HEK293 (cell line): ENCODE results near the gene KLHDC4.

Experiments used
- GLI4 ChIP-seq: fragments of 450-650 bp; formaldehyde crosslinking; IDR thresholded peaks from 2 replicates; pipeline ENCODE4 v1.5.1; 2016; ENCODE audit warnings: missing biosample characterization, missing genetic modification characterization
- ZBTB20 ChIP-seq: fragments of 450-650 bp; formaldehyde crosslinking; IDR thresholded peaks from 2 replicates; pipeline ENCODE4 v1.5.1; 2016; ENCODE audit warnings: missing biosample characterization, missing genetic modification characterization
- ZFHX2 ChIP-seq: fragments of 450-650 bp; formaldehyde crosslinking; conservative IDR thresholded peaks from 2 replicates; pipeline ENCODE4 v1.5.1; 2016; ENCODE audit warnings: missing biosample characterization, missing genetic modification characterization
- ZNF707 ChIP-seq: fragments of 450-650 bp; formaldehyde crosslinking; IDR thresholded peaks from 2 replicates; pipeline ENCODE4 v1.5.1; 2016; ENCODE audit warnings: missing biosample characterization, missing genetic modification characterization
- TF ChIP-seq, protein P1 (sequence below): fragments of 450-650 bp; formaldehyde crosslinking; IDR thresholded peaks from 2 replicates; pipeline ENCODE4 v1.5.1; 2016; ENCODE audit warnings: missing biosample characterization, missing genetic modification characterization
- TF ChIP-seq, protein P2 (sequence below): fragments of 450-650 bp; formaldehyde crosslinking; IDR thresholded peaks from 2 replicates; pipeline ENCODE4 v1.5.1; 2016; ENCODE audit warnings: missing biosample characterization, missing genetic modification characterization

- TF ChIP-seq, protein P1, sequence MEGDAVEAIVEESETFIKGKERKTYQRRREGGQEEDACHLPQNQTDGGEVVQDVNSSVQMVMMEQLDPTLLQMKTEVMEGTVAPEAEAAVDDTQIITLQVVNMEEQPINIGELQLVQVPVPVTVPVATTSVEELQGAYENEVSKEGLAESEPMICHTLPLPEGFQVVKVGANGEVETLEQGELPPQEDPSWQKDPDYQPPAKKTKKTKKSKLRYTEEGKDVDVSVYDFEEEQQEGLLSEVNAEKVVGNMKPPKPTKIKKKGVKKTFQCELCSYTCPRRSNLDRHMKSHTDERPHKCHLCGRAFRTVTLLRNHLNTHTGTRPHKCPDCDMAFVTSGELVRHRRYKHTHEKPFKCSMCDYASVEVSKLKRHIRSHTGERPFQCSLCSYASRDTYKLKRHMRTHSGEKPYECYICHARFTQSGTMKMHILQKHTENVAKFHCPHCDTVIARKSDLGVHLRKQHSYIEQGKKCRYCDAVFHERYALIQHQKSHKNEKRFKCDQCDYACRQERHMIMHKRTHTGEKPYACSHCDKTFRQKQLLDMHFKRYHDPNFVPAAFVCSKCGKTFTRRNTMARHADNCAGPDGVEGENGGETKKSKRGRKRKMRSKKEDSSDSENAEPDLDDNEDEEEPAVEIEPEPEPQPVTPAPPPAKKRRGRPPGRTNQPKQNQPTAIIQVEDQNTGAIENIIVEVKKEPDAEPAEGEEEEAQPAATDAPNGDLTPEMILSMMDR (tag by site-specific recombination), result no peak
- TF ChIP-seq ZNF707 (tag by site-specific recombination) (no peak), GLI4 (no peak), ZBTB20 (tag by site-specific recombination) (no peak), ZFHX2 (tag by site-specific recombination) (no peak)
- TF ChIP-seq, protein P2, sequence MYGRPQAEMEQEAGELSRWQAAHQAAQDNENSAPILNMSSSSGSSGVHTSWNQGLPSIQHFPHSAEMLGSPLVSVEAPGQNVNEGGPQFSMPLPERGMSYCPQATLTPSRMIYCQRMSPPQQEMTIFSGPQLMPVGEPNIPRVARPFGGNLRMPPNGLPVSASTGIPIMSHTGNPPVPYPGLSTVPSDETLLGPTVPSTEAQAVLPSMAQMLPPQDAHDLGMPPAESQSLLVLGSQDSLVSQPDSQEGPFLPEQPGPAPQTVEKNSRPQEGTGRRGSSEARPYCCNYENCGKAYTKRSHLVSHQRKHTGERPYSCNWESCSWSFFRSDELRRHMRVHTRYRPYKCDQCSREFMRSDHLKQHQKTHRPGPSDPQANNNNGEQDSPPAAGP (tag by site-specific recombination), result no peak
Measured at GRCh38 chr16:87792205-87792565, 26.4 kb upstream of the KLHDC4 start.
